ENCODE measurements around the gene RFX5.

DNA sequence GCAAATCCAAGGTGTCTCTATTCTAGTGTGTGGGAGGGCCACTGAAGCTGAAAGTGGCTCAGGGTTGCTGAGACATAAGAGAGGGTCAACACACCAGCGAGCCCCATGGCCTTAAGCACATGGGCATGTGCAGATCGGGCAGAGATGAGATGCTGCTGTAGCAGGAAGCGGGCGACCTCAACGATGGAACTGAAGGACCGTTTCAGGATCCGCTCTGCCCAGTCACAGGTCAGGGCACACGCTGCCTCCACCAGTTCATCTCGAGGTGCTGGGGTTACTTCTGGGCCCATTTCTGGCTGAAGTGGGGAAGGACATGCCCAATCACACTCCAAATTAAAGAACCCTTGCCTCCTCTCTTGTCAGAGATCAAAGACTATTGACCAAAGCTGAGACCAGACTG, 3.5 kb downstream of the RFX5 start:
- TF ChIP-seq, protein P1, sequence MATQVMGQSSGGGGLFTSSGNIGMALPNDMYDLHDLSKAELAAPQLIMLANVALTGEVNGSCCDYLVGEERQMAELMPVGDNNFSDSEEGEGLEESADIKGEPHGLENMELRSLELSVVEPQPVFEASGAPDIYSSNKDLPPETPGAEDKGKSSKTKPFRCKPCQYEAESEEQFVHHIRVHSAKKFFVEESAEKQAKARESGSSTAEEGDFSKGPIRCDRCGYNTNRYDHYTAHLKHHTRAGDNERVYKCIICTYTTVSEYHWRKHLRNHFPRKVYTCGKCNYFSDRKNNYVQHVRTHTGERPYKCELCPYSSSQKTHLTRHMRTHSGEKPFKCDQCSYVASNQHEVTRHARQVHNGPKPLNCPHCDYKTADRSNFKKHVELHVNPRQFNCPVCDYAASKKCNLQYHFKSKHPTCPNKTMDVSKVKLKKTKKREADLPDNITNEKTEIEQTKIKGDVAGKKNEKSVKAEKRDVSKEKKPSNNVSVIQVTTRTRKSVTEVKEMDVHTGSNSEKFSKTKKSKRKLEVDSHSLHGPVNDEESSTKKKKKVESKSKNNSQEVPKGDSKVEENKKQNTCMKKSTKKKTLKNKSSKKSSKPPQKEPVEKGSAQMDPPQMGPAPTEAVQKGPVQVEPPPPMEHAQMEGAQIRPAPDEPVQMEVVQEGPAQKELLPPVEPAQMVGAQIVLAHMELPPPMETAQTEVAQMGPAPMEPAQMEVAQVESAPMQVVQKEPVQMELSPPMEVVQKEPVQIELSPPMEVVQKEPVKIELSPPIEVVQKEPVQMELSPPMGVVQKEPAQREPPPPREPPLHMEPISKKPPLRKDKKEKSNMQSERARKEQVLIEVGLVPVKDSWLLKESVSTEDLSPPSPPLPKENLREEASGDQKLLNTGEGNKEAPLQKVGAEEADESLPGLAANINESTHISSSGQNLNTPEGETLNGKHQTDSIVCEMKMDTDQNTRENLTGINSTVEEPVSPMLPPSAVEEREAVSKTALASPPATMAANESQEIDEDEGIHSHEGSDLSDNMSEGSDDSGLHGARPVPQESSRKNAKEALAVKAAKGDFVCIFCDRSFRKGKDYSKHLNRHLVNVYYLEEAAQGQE (IDR thresholded peaks at IDR 0.05; ENCODE audit: unreplicated experiment): no peak
- TF ChIP-seq, protein P2, sequence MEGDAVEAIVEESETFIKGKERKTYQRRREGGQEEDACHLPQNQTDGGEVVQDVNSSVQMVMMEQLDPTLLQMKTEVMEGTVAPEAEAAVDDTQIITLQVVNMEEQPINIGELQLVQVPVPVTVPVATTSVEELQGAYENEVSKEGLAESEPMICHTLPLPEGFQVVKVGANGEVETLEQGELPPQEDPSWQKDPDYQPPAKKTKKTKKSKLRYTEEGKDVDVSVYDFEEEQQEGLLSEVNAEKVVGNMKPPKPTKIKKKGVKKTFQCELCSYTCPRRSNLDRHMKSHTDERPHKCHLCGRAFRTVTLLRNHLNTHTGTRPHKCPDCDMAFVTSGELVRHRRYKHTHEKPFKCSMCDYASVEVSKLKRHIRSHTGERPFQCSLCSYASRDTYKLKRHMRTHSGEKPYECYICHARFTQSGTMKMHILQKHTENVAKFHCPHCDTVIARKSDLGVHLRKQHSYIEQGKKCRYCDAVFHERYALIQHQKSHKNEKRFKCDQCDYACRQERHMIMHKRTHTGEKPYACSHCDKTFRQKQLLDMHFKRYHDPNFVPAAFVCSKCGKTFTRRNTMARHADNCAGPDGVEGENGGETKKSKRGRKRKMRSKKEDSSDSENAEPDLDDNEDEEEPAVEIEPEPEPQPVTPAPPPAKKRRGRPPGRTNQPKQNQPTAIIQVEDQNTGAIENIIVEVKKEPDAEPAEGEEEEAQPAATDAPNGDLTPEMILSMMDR (conservative IDR thresholded peaks at IDR 0.05; ENCODE audit: low read depth in 2 of 2): no peak
- TF ChIP-seq POLR2AphosphoS5 (IDR thresholded peaks at IDR 0.05; ENCODE audit: low read depth) (no peak), ZNF114 (CRISPR knock-in tag; IDR thresholded peaks at IDR 0.05) (no peak)
